Gastroesophageal sphincter (tissue), 4 donors: ENCODE measurements around the gene EPAS1. TPM values are rescaled to one million over a fixed set of nuclear protein-coding genes. Genes with fewer than 3 reads are reported as not detected.

Source experiments
- ATAC-seq: fragments of 150-250 bp; one replicate; pipeline ENCODE4 v1.9.1; 2016; ENCODE audit warnings: mild to moderate bottlenecking, moderate library complexity
- H3K27ac ChIP-seq, 4 donors: fragments of 200-600 bp; sonication (generic) in 3 of 4; 1 replicate in 3 of 4; 2 replicates in 1 of 4; pipeline ENCODE4 v1.5.1; 2016 to 2019
- H3K27me3 ChIP-seq: fragments of 200-600 bp; sonication (generic); one replicate; pipeline ENCODE4 v1.5.1; 2019
- H3K36me3 ChIP-seq, 2 donors: fragments of 200-600 bp; sonication (generic); one replicate each; pipeline ENCODE4 v1.5.1; 2019; ENCODE audit warnings: control low read depth in 1 of 2
- H3K4me1 ChIP-seq, 3 donors: fragments of 200-600 bp; sonication (generic); 1 replicate in 2 of 3; 2 replicates in 1 of 3; pipeline ENCODE4 v1.5.1; 2016 to 2019; ENCODE audit warnings: control low read depth in 2 of 3
- H3K4me3 ChIP-seq, 2 donors: fragments of 200-600 bp; sonication (generic); one replicate each; pipeline ENCODE4 v1.5.1; 2019; ENCODE audit warnings: mild to moderate bottlenecking in 1 of 2, moderate library complexity in 1 of 2
- H3K9me3 ChIP-seq, 3 donors: fragments of 200-600 bp; sonication (generic); one replicate each; pipeline ENCODE4 v1.5.1; 2017 to 2019; ENCODE audit warnings: control low read depth in 2 of 3
- EP300 ChIP-seq: sonication (generic); formaldehyde crosslinking; IDR thresholded peaks from one replicate; pipeline ENCODE4 v1.6.1; 2017; ENCODE audit warnings: antibody characterized with exemption, mild to moderate bottlenecking
- POLR2A ChIP-seq, 2 donors: fragments of 450-650 bp; IDR thresholded peaks; one replicate each; pipeline ENCODE4 v1.6.1; 2017; ENCODE audit warnings: antibody characterized with exemption in 2 of 2, mild to moderate bottlenecking in 2 of 2, moderate library complexity in 1 of 2
- POLR2AphosphoS5 ChIP-seq: sonication (generic); formaldehyde crosslinking; IDR thresholded peaks from one replicate; pipeline ENCODE4 v1.6.1; 2017; ENCODE audit warnings: antibody characterized with exemption
- WGBS, 2 donors: methylation state at CpG; one replicate each; pipeline ENCODE4 v1.1.5; 2018; ENCODE audit warnings: low coverage in 1 of 2; 5-methylcytosine and 5-hydroxymethylcytosine counted together
- total RNA-seq, 4 donors: library from RNA; depleted of rRNA; stranded (reverse); fragments of >200 nt; gene quantifications; one replicate each; pipeline ENCODE4 v1.1.0, GENCODE V29; 2016
- TF ChIP-seq, protein P1 (sequence below), 4 experiments: fragments of 200-600 bp in 2 of 4; fragments of 450-650 bp in 2 of 4; sonication (generic) in 1 of 4; IDR thresholded peaks; one replicate each; pipeline ENCODE4 v1.5.1; 2017 to 2019; ENCODE audit warnings: antibody characterized with exemption in 4 of 4, mild to moderate bottlenecking in 2 of 4, moderate library complexity in 2 of 4

The EPAS1 gene
- total RNA-seq, 4 donors from 2014 or later: 101 to 152 (median 131) TPM

DNA sequence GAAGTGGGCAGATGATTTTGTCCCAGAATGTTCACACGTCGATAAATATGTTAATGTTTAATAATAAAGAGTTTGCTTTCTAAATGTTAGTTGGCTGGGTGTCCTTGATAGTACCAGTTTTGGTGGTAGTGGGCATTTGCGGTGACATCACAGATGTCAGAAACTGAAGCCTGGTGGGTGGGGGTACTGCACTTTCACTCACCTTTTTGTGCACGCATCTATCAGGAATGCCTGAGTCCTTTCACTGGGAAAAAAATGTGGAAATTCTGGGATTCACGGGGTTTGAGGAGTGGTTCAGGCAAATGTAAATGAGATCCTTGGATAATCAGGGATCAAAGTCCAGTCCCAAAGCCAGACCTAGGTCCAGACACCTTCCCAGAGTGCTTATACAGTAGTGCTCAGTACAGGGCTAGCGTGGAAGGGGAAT, 3.2 kb downstream of the EPAS1 start:
- Histone ChIP-seq H3K4me3 (peak overlapping the region; percentile 65 to 68), H3K36me3 (no peaks in the 10 kb centered on the region), H3K27me3 (peaks cover 24% of the 10 kb centered on the region), H3K9me3 (no peaks in the 10 kb centered on the region), H3K4me1 (peaks cover 0 to 60% (median 3%) of the 10 kb centered on the region in 3 donors), H3K27ac (peak overlapping the region in 3 of 4 donors; percentile 89 to 93 (median 91))
- no peak for ATAC-seq
- 72 to 84% methylated on average over 5 to 6 of the region's 6 CpGs for WGBS, 2 donors
- TF ChIP-seq EP300 (no peak), POLR2AphosphoS5 (no peak), POLR2A (IDR thresholded peaks at IDR 0.05) (no peak)
- TF ChIP-seq, protein P1, sequence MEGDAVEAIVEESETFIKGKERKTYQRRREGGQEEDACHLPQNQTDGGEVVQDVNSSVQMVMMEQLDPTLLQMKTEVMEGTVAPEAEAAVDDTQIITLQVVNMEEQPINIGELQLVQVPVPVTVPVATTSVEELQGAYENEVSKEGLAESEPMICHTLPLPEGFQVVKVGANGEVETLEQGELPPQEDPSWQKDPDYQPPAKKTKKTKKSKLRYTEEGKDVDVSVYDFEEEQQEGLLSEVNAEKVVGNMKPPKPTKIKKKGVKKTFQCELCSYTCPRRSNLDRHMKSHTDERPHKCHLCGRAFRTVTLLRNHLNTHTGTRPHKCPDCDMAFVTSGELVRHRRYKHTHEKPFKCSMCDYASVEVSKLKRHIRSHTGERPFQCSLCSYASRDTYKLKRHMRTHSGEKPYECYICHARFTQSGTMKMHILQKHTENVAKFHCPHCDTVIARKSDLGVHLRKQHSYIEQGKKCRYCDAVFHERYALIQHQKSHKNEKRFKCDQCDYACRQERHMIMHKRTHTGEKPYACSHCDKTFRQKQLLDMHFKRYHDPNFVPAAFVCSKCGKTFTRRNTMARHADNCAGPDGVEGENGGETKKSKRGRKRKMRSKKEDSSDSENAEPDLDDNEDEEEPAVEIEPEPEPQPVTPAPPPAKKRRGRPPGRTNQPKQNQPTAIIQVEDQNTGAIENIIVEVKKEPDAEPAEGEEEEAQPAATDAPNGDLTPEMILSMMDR (IDR thresholded peaks at IDR 0.05): no peak

GRCh38 chr2:46302005-46302695, 4.9 kb downstream of the EPAS1 start:
- peak overlapping the region in 1 of 4 donors; percentile 37 for H3K27ac ChIP-seq
- peak overlapping the region in 1 of 2 donors; percentile 68 for H3K4me3 ChIP-seq
- H3K36me3 ChIP-seq: no peaks in the 10 kb centered on the region
- no peak for ATAC-seq
- 64% methylated on average over 2 of the region's 4 CpGs; no CpG with 5 or more reads in 1 of the 2 donors for WGBS, 2 donors
- no peaks in the 10 kb centered on the region for H3K9me3 ChIP-seq
- peaks cover 0 to 50% (median 3%) of the 10 kb centered on the region in 3 donors for H3K4me1 ChIP-seq
- peaks cover 24% of the 10 kb centered on the region for H3K27me3 ChIP-seq
- TF ChIP-seq, protein P1 (IDR thresholded peaks at IDR 0.05): no peak
- TF ChIP-seq POLR2AphosphoS5 (no peak), POLR2A (IDR thresholded peaks at IDR 0.05) (no peak), EP300 (no peak)

DNA sequence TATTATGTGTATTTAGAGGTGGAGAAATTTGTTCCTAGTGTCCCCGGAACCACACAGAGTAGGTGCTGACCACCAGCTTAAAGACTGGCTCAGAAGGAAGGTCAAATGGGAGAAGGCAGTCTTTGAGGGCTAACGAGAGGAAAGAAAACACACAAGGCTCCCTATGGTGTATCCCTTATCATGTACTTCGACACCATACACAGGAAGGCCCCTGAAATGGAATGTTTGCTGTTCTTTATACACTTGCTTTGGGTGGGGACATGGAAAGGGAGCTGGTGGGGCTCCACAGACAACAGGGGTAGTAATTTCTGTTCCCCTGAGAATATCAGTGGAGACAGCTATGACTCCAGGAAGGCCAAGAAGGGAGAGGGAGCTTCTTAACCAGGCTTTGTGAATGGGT, 6.0 kb downstream of the EPAS1 start:
- 83 to 93% methylated on average over 2 to 3 of the region's 3 CpGs for WGBS, 2 donors
- TF ChIP-seq EP300 (no peak), POLR2A (IDR thresholded peaks at IDR 0.05) (no peak), POLR2AphosphoS5 (no peak)
- TF ChIP-seq, protein P1 (IDR thresholded peaks at IDR 0.05): no peak
- peaks cover 24% of the 10 kb centered on the region for H3K27me3 ChIP-seq
- no peaks in the 10 kb centered on the region for H3K36me3 ChIP-seq
- H3K27ac ChIP-seq: peak overlapping the region in 2 of 4 donors; percentile 17 to 35
- peaks cover 0 to 53% (median 6%) of the 10 kb centered on the region in 3 donors for H3K4me1 ChIP-seq
- no peaks in the 10 kb centered on the region for H3K9me3 ChIP-seq
- no peak overlapping the region for H3K4me3 ChIP-seq
- no peak for ATAC-seq

DNA sequence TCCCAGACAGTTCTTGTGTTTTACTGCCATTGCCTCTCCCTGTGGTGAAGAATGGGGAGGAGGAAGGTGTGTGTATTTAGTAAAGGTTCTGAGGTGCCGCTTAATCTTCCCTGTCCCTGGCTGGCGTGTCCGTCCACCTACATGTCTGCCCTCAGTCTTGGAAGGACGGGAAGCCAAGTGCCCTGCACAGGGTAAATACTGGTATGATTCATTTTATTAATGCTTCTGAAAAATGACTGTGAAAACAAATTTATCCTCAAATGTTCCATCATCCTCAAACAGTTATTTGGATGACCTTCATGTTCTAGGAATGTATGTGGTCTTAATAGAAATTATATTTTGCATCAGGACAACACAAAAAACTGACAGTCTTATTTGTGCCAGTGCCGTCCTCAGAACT, 6.6 kb downstream of the EPAS1 start:
- Histone ChIP-seq H3K4me1 (peaks cover 0 to 53% (median 6%) of the 10 kb centered on the region in 3 donors), H3K4me3 (no peak overlapping the region), H3K36me3 (no peaks in the 10 kb centered on the region), H3K27me3 (peaks cover 19% of the 10 kb centered on the region), H3K27ac (peak overlapping the region in 1 of 4 donors; percentile 17), H3K9me3 (no peaks in the 10 kb centered on the region)
- WGBS, 2 donors: 73 to 76% methylated on average over 2 to 4 of the region's 5 CpGs
- no peak for ATAC-seq
- TF ChIP-seq POLR2A (IDR thresholded peaks at IDR 0.05) (no peak), EP300 (no peak), POLR2AphosphoS5 (no peak)
- TF ChIP-seq, protein P1 (IDR thresholded peaks at IDR 0.05): no peak

DNA sequence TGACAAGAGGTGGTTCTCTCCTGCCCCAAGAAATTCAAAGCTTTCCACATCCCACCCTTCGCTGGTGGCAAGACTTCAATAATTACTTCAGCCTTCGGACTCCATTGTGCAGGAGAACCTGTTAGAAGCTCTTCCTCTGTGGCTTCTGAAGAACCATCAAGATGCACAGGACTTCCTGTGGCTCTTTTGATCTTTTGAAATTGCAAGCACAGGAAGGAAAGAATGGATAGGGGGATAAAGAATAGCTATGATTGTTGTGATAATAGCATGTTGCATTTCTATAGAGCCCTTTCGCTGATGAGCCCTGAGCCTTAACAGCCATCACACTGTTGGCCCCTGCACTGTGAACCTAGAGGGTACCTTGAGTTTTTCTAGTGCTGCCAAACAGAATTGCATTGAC, 7.4 kb downstream of the EPAS1 start:
- H3K27me3 ChIP-seq: peaks cover 11% of the 10 kb centered on the region
- 79 to 83% methylated on average over 2 of the region's 3 CpGs for WGBS, 2 donors
- TF ChIP-seq, protein P1 (IDR thresholded peaks at IDR 0.05): no peak
- TF ChIP-seq POLR2AphosphoS5: no peak
- no peak for TF ChIP-seq POLR2A (IDR thresholded peaks at IDR 0.05)
- no peak for TF ChIP-seq EP300
- H3K9me3 ChIP-seq: no peaks in the 10 kb centered on the region
- H3K36me3 ChIP-seq: no peaks in the 10 kb centered on the region
- peak overlapping the region in 1 of 4 donors; percentile 5 for H3K27ac ChIP-seq
- no peak overlapping the region for H3K4me3 ChIP-seq
- H3K4me1 ChIP-seq: peaks cover 0 to 49% (median 6%) of the 10 kb centered on the region in 3 donors
- no peak for ATAC-seq
